HCT116 (cell line): ENCODE measurements around the gene GPR39. TPM values are rescaled to one million over a fixed set of nuclear protein-coding genes. Genes with fewer than 3 reads are reported as not detected.

Source experiments
- ATAC-seq: fragments of 200-7000 bp; cut with Tn5 transposase; 2 replicates; pipeline ENCODE4 v1.9.1; 2020; ENCODE audit warnings: mild to moderate bottlenecking, moderate library complexity
- BruUV-seq: library from RNA; stranded (reverse); fragments of 400-500 nt; replicated peaks from 2 replicates; lab custom pipeline; 2021; lab: Mats Ljungman, UMichigan
- CTCF ChIA-PET: fragments of 300-600 bp; sonication (Branson Sonifier 250); formaldehyde crosslinking; loops from one replicate; lab custom pipeline; 2021; ENCODE audit warnings: antibody characterized with exemption; lab: Charles Lee
- POLR2A ChIA-PET: fragments of 300-600, 350-600 bp; sonication (Branson Sonifier 250); formaldehyde crosslinking; loops from one replicate; lab custom pipeline; 2021; ENCODE audit warnings: antibody characterized with exemption; lab: Charles Lee
- RAD21 ChIA-PET, 2 experiments: fragments of 300-600 bp; sonication (Branson Sonifier 250); formaldehyde crosslinking; loops; one replicate each; lab custom pipeline; 2023; ENCODE audit warnings: low total read pairs in 2 of 2; ENCODE audit not compliant: uncharacterized antibody in 2 of 2, unreplicated experiment in 2 of 2, low non-redundant PET in 1 of 2; lab: Charles Lee
- DNase-seq: peaks from one replicate; pipeline ENCODE4 v3.0.0-alpha.2; 2010; ENCODE audit warnings: low read depth, low spot score
- H2AFZ ChIP-seq: fragments of 200-600 bp; shearing (Covaris generic), sonication (generic); 2 replicates; pipeline ENCODE4 v1.6.1; 2017; ENCODE audit warnings: low read depth, mixed run types, mixed read lengths, antibody characterized with exemption, low read length; ENCODE audit not compliant: poor library complexity, severe bottlenecking
- H3K27ac ChIP-seq: 2 replicates; pipeline ENCODE4 v1.5.1; 2012; ENCODE audit warnings: low read depth, low read length
- H3K27me3 ChIP-seq: fragments of 200-600 bp; sonication (generic); 2 replicates; pipeline ENCODE4 v1.6.1; 2016; ENCODE audit warnings: mixed run types, low read length, mixed read lengths; ENCODE audit not compliant: insufficient read depth
- H3K36me3 ChIP-seq, 2 experiments: fragments of 200-500 bp in 1 of 2; fragments of 200-600 bp in 1 of 2; sonication (Bioruptor generic) in 1 of 2; sonication (generic) in 1 of 2; 2 replicates each; pipeline versions ENCODE4 v1.5.1 to v1.6.1; 2014 to 2016; ENCODE audit warnings: low read length in 2 of 2, inconsistent platforms in 1 of 2, mixed read lengths in 1 of 2, mixed run types in 1 of 2; ENCODE audit not compliant: insufficient read depth in 2 of 2, control insufficient read depth in 1 of 2
- H3K4me1 ChIP-seq, 2 experiments: fragments of 200-600 bp in 1 of 2; sonication (generic) in 1 of 2; 2 replicates each; pipeline versions ENCODE4 v1.5.1 to v1.6.1; 2012 to 2017; ENCODE audit warnings: low read length in 2 of 2, inconsistent platforms in 1 of 2, mild to moderate bottlenecking in 1 of 2, mixed read lengths in 1 of 2, mixed run types in 1 of 2, moderate library complexity in 1 of 2; ENCODE audit not compliant: insufficient read depth in 2 of 2, control insufficient read depth in 1 of 2
- H3K4me2 ChIP-seq: fragments of 200-600 bp; sonication (generic); 2 replicates; pipeline ENCODE4 v1.6.1; 2017; ENCODE audit warnings: mixed run types, low read length, mixed read lengths
- H3K4me3 ChIP-seq, 2 experiments: fragments of 200-600 bp in 1 of 2; sonication (generic) in 1 of 2; replicated peaks in 1 of 2; 2 replicates each; pipeline ENCODE4 v1.5.1; 2011 to 2016; ENCODE audit warnings: low read length in 2 of 2, control low read depth in 1 of 2, low read depth in 1 of 2, mild to moderate bottlenecking in 1 of 2, mixed read lengths in 1 of 2, mixed run types in 1 of 2
- H3K79me2 ChIP-seq: fragments of 200-600 bp; sonication (generic); 2 replicates; pipeline ENCODE4 v1.6.1; 2017; ENCODE audit warnings: mild to moderate bottlenecking, mixed run types, low read length, moderate library complexity, mixed read lengths; ENCODE audit not compliant: insufficient read depth
- H3K9ac ChIP-seq: fragments of 200-600 bp; sonication (generic); 2 replicates; pipeline ENCODE4 v1.6.1; 2016; ENCODE audit warnings: low read length, mixed read lengths
- H3K9me2 ChIP-seq: fragments of 200-600 bp; sonication (generic), shearing (Covaris generic); 2 replicates; pipeline ENCODE4 v1.6.1; 2017; ENCODE audit warnings: mixed run types, mild to moderate bottlenecking, moderate library complexity; ENCODE audit not compliant: insufficient read depth
- H3K9me3 ChIP-seq, 2 experiments: fragments of 200-500 bp in 1 of 2; fragments of 200-600 bp in 1 of 2; sonication (Bioruptor generic) in 1 of 2; sonication (generic) in 1 of 2; 2 replicates each; pipeline ENCODE4 v1.6.1; 2014 to 2017; ENCODE audit warnings: low read length in 2 of 2, mixed read lengths in 2 of 2, inconsistent platforms in 1 of 2, low read depth in 1 of 2, mild to moderate bottlenecking in 1 of 2, mixed run types in 1 of 2, moderate library complexity in 1 of 2; ENCODE audit not compliant: control insufficient read depth in 1 of 2, insufficient read depth in 1 of 2
- H4K20me1 ChIP-seq: fragments of 200-600 bp; sonication (generic), shearing (Covaris generic); 2 replicates; pipeline ENCODE4 v1.6.1; 2017; ENCODE audit warnings: mixed run types, mild to moderate bottlenecking, moderate library complexity; ENCODE audit not compliant: insufficient read depth
- CBX3 ChIP-seq: IDR thresholded peaks from 2 replicates; pipeline ENCODE4 v1.6.1; 2012; ENCODE audit warnings: low read depth
- CEBPB ChIP-seq: IDR thresholded peaks from 2 replicates; pipeline ENCODE4 v1.6.1; 2012; ENCODE audit warnings: low read depth
- CTCF ChIP-seq, 3 experiments: fragments of 200-600 bp in 1 of 3; sonication (generic) in 1 of 3; IDR thresholded peaks in 2 of 3; conservative IDR thresholded peaks in 1 of 3; 2 replicates each; pipeline ENCODE4 v1.5.1; 2012 to 2017; ENCODE audit warnings: low read depth in 2 of 3, low read length in 2 of 3, antibody characterized with exemption in 1 of 3, borderline replicate concordance in 1 of 3, control low read depth in 1 of 3, mild to moderate bottlenecking in 1 of 3, mixed read lengths in 1 of 3, mixed run types in 1 of 3, moderate library complexity in 1 of 3; ENCODE audit not compliant: insufficient read depth in 1 of 3
- EGR1 ChIP-seq: IDR thresholded peaks from 2 replicates; pipeline ENCODE4 v1.6.1; 2012; ENCODE audit warnings: low read depth
- ELF1 ChIP-seq: IDR thresholded peaks from 2 replicates; pipeline ENCODE4 v1.6.1; 2012; ENCODE audit warnings: low read depth, borderline replicate concordance
- FOSL1 ChIP-seq: IDR thresholded peaks from 2 replicates; pipeline ENCODE4 v1.6.1; 2012; ENCODE audit warnings: low read depth
- JUND ChIP-seq: IDR thresholded peaks from 2 replicates; pipeline ENCODE4 v1.6.1; 2012
- MAX ChIP-seq: IDR thresholded peaks from 2 replicates; pipeline ENCODE4 v1.6.1; 2012
- POLR2A ChIP-seq: IDR thresholded peaks from 2 replicates; pipeline ENCODE4 v1.7.0; 2011; ENCODE audit warnings: borderline replicate concordance; ENCODE audit not compliant: insufficient read depth, insufficient read length; ENCODE audit errors: extremely low read depth
- POLR2AphosphoS5 ChIP-seq: IDR thresholded peaks from 2 replicates; pipeline ENCODE4 v1.6.1; 2011; ENCODE audit warnings: mild to moderate bottlenecking, low read depth, low read length, moderate library complexity
- SIN3A ChIP-seq: IDR thresholded peaks from 2 replicates; pipeline ENCODE4 v1.6.1; 2012; ENCODE audit warnings: low read depth
- SP1 ChIP-seq: IDR thresholded peaks from 2 replicates; pipeline ENCODE4 v1.6.1; 2012; ENCODE audit warnings: low read depth
- YY1 ChIP-seq: IDR thresholded peaks from 2 replicates; pipeline ENCODE4 v1.6.1; 2011; ENCODE audit warnings: low read length, low read depth, moderate library complexity, mild to moderate bottlenecking; ENCODE audit not compliant: insufficient replicate concordance; ENCODE audit errors: extremely low read depth
- ZBTB33 ChIP-seq: IDR thresholded peaks from 2 replicates; pipeline ENCODE4 v1.6.1; 2011; ENCODE audit warnings: mild to moderate bottlenecking, low read length, moderate library complexity; ENCODE audit not compliant: insufficient replicate concordance; ENCODE audit errors: extremely low read depth
- ZNF274 ChIP-seq: fragments of 200-500 bp; sonication (Bioruptor generic); IDR thresholded peaks from 2 replicates; pipeline ENCODE4 v1.6.1; 2014; ENCODE audit warnings: mild to moderate bottlenecking, low read depth, low read length, inconsistent platforms
- intact Hi-C: fragments of 100-400 bp; cut with micrococcal nuclease; formaldehyde crosslinking; loops from 2 replicates; pipeline ENCODE4 v1.10.0; 2022
- total RNA-seq: library from RNA; stranded (reverse); gene quantifications from one replicate; pipeline ENCODE4 v1.2.1, GENCODE V29; 2021; ENCODE audit not compliant: unreplicated experiment

Gene GPR39
- total RNA-seq, 1 experiment from 2014 or later: 5.1 TPM

GRCh38 chr2:132607426-132608090 lies 191.0 kb downstream of the GPR39 start:
- DNase-seq (no peak), ATAC-seq (no peak)
- BruUV-seq: no TSS peak
- POLR2A ChIA-PET: no interaction called here
- no peaks in the 10 kb centered on the region for H3K27me3 ChIP-seq
- H2AFZ ChIP-seq: no peak overlapping the region
- no peak overlapping the region for H3K9ac ChIP-seq
- no peak overlapping the region for H3K27ac ChIP-seq
- no peak overlapping the region for H3K4me3 ChIP-seq
- CTCF ChIA-PET: interaction anchor here (1.6 kb wide), 1 partner anchor 259 kb away, joined by 4 read pairs; no protein-coding TSS in a partner anchor
- intact Hi-C loops: no loop called here
- RAD21 ChIA-PET: no interaction called here
- no peaks in the 10 kb centered on the region for H3K4me1 ChIP-seq
- H3K36me3 ChIP-seq: no peaks in the 10 kb centered on the region
- no peaks in the 10 kb centered on the region for H3K9me3 ChIP-seq
- H3K9me2 ChIP-seq: no peaks in the 10 kb centered on the region
- TF ChIP-seq SIN3A: no peak
- H4K20me1 ChIP-seq: no peaks in the 10 kb centered on the region
- no peak overlapping the region for H3K4me2 ChIP-seq
- no peaks in the 10 kb centered on the region for H3K79me2 ChIP-seq

GRCh38 chr2:132608311-132608710 lies 191.7 kb downstream of the GPR39 start:
- no peaks in the 10 kb centered on the region for H3K9me2 ChIP-seq
- intact Hi-C loops: no loop called here
- H3K36me3 ChIP-seq: no peaks in the 10 kb centered on the region
- ChIA-PET CTCF (interaction anchor here (1.6 kb wide), 1 partner anchor 260 kb away, joined by 4 read pairs; no protein-coding TSS in a partner anchor), POLR2A (no interaction called here), RAD21 (no interaction called here)
- no peak for DNase-seq
- H4K20me1 ChIP-seq: no peaks in the 10 kb centered on the region
- no peaks in the 10 kb centered on the region for H3K27me3 ChIP-seq
- BruUV-seq: no TSS peak
- no peak overlapping the region for H3K4me3 ChIP-seq
- H3K79me2 ChIP-seq: no peaks in the 10 kb centered on the region
- no peak overlapping the region for H3K27ac ChIP-seq
- H2AFZ ChIP-seq: no peak overlapping the region
- H3K9me3 ChIP-seq: no peaks in the 10 kb centered on the region
- H3K4me2 ChIP-seq: no peak overlapping the region
- ATAC-seq: no peak
- H3K4me1 ChIP-seq: no peaks in the 10 kb centered on the region
- no peak overlapping the region for H3K9ac ChIP-seq
- TF ChIP-seq SP1 (no peak), POLR2AphosphoS5 (no peak), MAX (no peak), CTCF (IDR thresholded peaks at IDR 0.05 in 2 of 3, conservative IDR thresholded peaks at IDR 0.05 in 1 of 3; ENCODE audit: borderline replicate concordance in 1 of 3, insufficient read depth in 1 of 3, low read depth in 2 of 3, low read length in 2 of 3) (no peak), EGR1 (no peak), ELF1 (no peak), CBX3 (no peak), SIN3A (no peak), JUND (no peak), FOSL1 (no peak), POLR2A (no peak), CEBPB (no peak), YY1 (no peak), ZNF274 (no peak), ZBTB33 (no peak)
